HepG2 (cell line): ENCODE measurements around the gene MYPN.

ENCODE experiments used
- CTCF ChIP-seq: sonication (generic); formaldehyde crosslinking; IDR thresholded peaks from 2 replicates; pipeline ENCODE4 v1.5.0; 2020; ENCODE audit warnings: mild to moderate bottlenecking, missing genetic modification reagents, moderate library complexity
- ELF3 ChIP-seq: IDR thresholded peaks from 2 replicates; pipeline ENCODE4 v1.6.1; 2016; ENCODE audit warnings: missing genetic modification reagents, missing compliant biosample characterization
- REST ChIP-seq, 2 experiments: IDR thresholded peaks; 2 replicates each; pipeline ENCODE4 v1.6.1; 2011 to 2012; ENCODE audit warnings: low read length in 2 of 2, borderline replicate concordance in 1 of 2, low read depth in 1 of 2, mild to moderate bottlenecking in 1 of 2, moderate library complexity in 1 of 2
- TF ChIP-seq, protein P1 (sequence below): IDR thresholded peaks from 2 replicates; pipeline ENCODE4 v1.6.1; 2016

DNA sequence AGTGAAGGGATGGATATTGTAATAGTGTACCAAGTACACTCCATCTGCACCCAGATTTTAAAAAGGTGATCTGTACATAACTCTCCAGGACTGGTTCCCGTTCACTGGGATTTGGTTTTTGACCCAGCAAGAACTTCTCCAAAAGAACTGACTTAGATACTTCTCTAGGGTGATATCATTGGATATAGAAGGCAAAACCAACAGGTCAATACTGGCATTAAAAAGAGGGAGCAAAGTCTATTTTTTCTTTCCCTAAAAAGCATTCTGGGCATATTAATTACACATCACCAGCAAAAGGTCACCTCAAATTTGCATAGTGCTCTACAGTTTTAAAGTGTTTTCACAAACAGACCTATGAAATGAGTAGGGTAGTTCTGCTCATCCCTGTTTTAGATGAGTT is 3.5 kb downstream of the MYPN start:
- TF ChIP-seq REST (IDR thresholded peaks at IDR 0.05; ENCODE audit: borderline replicate concordance in 1 of 2, low read depth in 1 of 2, low read length in 2 of 2) (no peak), ELF3 (CRISPR knock-in tag) (no peak), CTCF (CRISPR knock-in tag) (no peak)
- TF ChIP-seq, protein P1, sequence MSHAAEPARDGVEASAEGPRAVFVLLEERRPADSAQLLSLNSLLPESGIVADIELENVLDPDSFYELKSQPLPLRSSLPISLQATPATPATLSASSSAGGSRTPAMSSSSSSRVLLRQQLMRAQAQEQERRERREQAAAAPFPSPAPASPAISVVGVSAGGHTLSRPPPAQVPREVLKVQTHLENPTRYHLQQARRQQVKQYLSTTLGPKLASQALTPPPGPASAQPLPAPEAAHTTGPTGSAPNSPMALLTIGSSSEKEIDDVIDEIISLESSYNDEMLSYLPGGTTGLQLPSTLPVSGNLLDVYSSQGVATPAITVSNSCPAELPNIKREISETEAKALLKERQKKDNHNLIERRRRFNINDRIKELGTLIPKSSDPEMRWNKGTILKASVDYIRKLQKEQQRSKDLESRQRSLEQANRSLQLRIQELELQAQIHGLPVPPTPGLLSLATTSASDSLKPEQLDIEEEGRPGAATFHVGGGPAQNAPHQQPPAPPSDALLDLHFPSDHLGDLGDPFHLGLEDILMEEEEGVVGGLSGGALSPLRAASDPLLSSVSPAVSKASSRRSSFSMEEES (CRISPR knock-in tag) = no peak
